ENCODE results near the gene MAST1.
"Not testable (repeated sequence)": the region's sequence is repeated elsewhere in the genome, so short reads cannot be mapped to it uniquely, and the experiment has no call there.

- not testable (repeated sequence) for TF ChIP-seq CTCF, POLR2A (IDR thresholded peaks at IDR 0.05)
Observed at GRCh38 chr19:12817188-12817587, 21.1 kb upstream of the MAST1 start.
